T-helper 9 cell (primary cell): ENCODE measurements around the gene ZNF292.
"Not testable (repeated sequence)": the region's sequence is repeated elsewhere in the genome, so short reads cannot be mapped to it uniquely, and the experiment has no call there.

Experiments
- DNase-seq: peaks from one replicate; pipeline ENCODE4 v3.0.0-alpha.2; 2020

ZNF292 gene

GRCh38 chr6:87281426-87281825 is 126.1 kb downstream of the ZNF292 start:
- DNase-seq: no peak

DNA sequence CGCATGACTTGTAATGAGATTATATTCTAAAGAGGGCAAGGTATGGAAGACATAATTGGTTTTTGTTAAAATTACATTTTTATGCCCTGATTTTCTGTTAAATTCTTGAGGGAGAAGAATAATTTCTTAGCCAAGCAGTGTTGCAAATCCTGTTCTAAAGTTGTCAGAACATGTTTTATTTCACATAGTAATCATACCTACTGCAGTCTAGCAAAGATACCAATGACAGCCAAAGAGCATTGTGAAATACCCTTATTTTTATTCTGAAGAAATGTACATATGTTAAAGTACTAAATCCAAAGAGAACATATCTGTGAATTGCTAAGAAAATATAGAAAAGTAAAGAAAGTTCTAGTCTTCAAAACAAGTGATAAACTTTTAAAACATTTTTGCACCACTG is 127.4 kb downstream of the ZNF292 start:
- DNase-seq: no peak

GRCh38 chr6:87283461-87283860 is 128.1 kb downstream of the ZNF292 start:
- DNase-seq: no peak

DNA sequence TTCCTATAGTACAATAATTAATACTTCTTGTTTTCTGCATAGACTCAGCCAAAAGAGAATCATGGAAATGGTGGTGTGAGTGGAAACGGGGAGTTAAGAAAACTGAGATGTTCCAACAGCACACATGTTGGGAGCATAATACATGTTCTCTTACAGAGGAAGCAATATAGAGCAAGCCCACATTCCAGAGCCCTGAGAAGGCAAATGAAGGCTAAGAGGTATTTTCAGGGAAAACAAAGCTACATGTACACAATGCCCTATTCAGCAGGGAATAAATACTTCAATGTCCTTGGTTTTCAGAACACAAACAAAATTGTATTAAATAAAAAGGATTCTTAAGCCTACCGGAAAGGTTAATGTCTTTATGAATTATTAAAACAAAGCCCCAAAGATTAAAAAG is 131.9 kb downstream of the ZNF292 start:
- no peak for DNase-seq

DNA sequence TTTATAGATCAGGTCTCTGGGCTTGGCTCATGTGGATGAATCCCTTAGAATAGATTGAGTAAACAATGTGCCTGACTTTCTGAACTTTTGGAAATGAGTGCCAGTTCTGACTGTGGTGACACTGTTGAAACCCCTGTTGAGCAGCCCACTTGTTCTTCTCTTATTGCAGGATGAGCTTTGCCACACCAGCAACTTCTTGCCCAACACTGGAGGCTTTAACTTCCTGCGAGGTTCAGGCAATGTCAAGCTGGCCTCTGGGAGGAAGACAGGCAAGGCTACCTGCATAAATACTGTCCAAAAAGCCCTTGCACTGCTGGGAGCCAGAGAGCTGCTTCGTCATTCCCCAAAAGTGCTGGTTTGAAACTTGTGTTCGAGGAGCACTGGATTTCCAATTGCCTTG is 134.2 kb downstream of the ZNF292 start:
- no peak for DNase-seq

- DNase-seq: no peak
Measured at GRCh38 chr6:87291883-87292282, 136.5 kb downstream of the ZNF292 start.

DNA sequence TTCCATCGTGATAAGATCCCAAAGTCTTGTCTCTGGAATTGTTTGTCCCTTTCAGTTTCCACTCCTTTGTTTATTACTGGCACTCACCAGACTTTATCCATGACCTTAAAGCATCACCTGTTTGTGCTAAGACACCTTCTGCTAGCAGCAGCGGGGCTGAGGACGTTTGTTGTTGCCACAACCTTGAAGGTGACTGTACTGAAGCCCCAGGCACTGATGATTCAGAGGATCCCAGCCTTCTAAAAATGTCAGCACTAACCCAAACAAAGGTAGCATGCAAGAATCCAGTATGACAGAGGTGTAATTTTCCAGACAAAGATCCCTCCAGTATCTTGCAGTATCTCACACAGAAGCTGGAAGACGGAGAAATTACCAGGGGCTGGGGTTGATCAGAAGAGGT is 138.2 kb downstream of the ZNF292 start:
- no peak for DNase-seq

GRCh38 chr6:87297119-87297518 is 141.8 kb downstream of the ZNF292 start:
- no peak for DNase-seq

DNA sequence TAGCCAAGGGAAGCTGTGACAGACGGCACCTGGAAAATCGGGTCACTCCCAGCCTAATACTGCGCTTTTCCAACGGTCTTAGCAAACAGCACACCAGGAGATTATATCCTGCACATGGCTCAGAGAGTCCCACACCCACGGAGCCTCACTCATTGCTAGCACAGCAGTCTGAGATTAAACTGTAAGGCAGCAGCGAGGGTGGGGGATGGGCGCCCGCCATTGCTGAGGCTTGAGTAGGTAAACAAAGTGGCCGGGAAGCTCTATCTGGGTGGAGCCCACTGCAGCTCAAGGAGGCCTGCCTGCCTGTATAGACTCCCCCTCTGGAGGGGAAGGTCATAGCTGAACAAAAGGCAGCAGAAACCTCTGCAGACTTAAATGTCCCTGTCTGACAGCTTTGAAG is 145.9 kb downstream of the ZNF292 start:
- not testable (repeated sequence) for DNase-seq

- no peak for DNase-seq
Measured at GRCh38 chr6:87308970-87309369, 153.6 kb downstream of the ZNF292 start.

- no peak for DNase-seq
Measured at GRCh38 chr6:87312860-87313259, 157.5 kb downstream of the ZNF292 start.
